ENCODE measurements around the gene ATP1B4.
"Not testable (repeated sequence)": the region's sequence is repeated elsewhere in the genome, so short reads cannot be mapped to it uniquely, and the experiment has no call there.

The ATP1B4 gene

GRCh38 chrX:120361764-120362305, at the start of gene ATP1B4:
Gene ATP1B4 (plus strand): TSS chrX:120362089. CDS start chrX:120362169, 80 bp downstream.
- no peak for DNase-seq

- DNase-seq, result no peak
Observed at GRCh38 chrX:120315776-120316175, 46.1 kb upstream of the ATP1B4 start.

- peak; percentile 39 for DNase-seq
Observed at GRCh38 chrX:120316587-120317283, 45.2 kb upstream of the ATP1B4 start.

- no peak for DNase-seq
Observed at GRCh38 chrX:120318411-120318810, 43.5 kb upstream of the ATP1B4 start.

- DNase-seq, result no peak
Observed at GRCh38 chrX:120321520-120322281, 40.2 kb upstream of the ATP1B4 start.

GRCh38 chrX:120331116-120331515, 30.8 kb upstream of the ATP1B4 start:
- DNase-seq, result no peak

GRCh38 chrX:120332394-120332793, 29.5 kb upstream of the ATP1B4 start:
- DNase-seq, result no peak

- no peak for DNase-seq
Observed at GRCh38 chrX:120334151-120334550, 27.7 kb upstream of the ATP1B4 start.

- no peak for DNase-seq
Observed at GRCh38 chrX:120334603-120335002, 27.3 kb upstream of the ATP1B4 start.

GRCh38 chrX:120335289-120335688, 26.6 kb upstream of the ATP1B4 start:
- no peak for DNase-seq

GRCh38 chrX:120336899-120337298, 25.0 kb upstream of the ATP1B4 start:
- DNase-seq, result no peak

GRCh38 chrX:120344566-120344965, 17.3 kb upstream of the ATP1B4 start:
- DNase-seq, result not testable (repeated sequence)

GRCh38 chrX:120350450-120351138, 11.3 kb upstream of the ATP1B4 start:
- no peak for DNase-seq

GRCh38 chrX:120356084-120356483, 5.8 kb upstream of the ATP1B4 start:
- no peak for DNase-seq

GRCh38 chrX:120357186-120357585, 4.7 kb upstream of the ATP1B4 start:
- DNase-seq, result no peak

GRCh38 chrX:120358737-120359456, 3.0 kb upstream of the ATP1B4 start:
- peak; percentile 52 for DNase-seq

GRCh38 chrX:120365320-120365719, 3.4 kb downstream of the ATP1B4 start:
- peak; percentile 15 for DNase-seq

- no peak for DNase-seq
Observed at GRCh38 chrX:120365968-120366367, 4.1 kb downstream of the ATP1B4 start.

- DNase-seq, result no peak
Observed at GRCh38 chrX:120366794-120367193, 4.9 kb downstream of the ATP1B4 start.

GRCh38 chrX:120367402-120368109, 5.7 kb downstream of the ATP1B4 start:
- DNase-seq, result no peak

GRCh38 chrX:120372667-120373370, 10.9 kb downstream of the ATP1B4 start:
- DNase-seq, result no peak

Data from EL (cell line).